Endodermal cell (in vitro differentiated cells): ENCODE data around the gene NCAPG2. TPM values are rescaled to one million over a fixed set of nuclear protein-coding genes. Genes with fewer than 3 reads are reported as not detected.
"Not testable (repeated sequence)": the region's sequence is repeated elsewhere in the genome, so short reads cannot be mapped to it uniquely, and the experiment has no call there.

ENCODE experiments used
- DNase-seq: peaks from one replicate; pipeline ENCODE4 v3.0.0-alpha.2; 2017
- H3K27ac ChIP-seq: 2 replicates; pipeline ENCODE4 v1.5.1; 2013; ENCODE audit warnings: mild to moderate bottlenecking, low read depth, low read length, moderate library complexity
- H3K27me3 ChIP-seq: 2 replicates; pipeline ENCODE4 v1.6.1; 2013; ENCODE audit warnings: mild to moderate bottlenecking, low read length, moderate library complexity; ENCODE audit not compliant: insufficient read depth, control insufficient read depth, poor library complexity, severe bottlenecking
- H3K36me3 ChIP-seq: 2 replicates; pipeline ENCODE4 v1.7.0; 2013; ENCODE audit warnings: mild to moderate bottlenecking, low read length, moderate library complexity; ENCODE audit not compliant: control insufficient read depth, insufficient read depth
- H3K4me1 ChIP-seq: one replicate; pipeline ENCODE4 v1.7.0; 2013; ENCODE audit warnings: low read length; ENCODE audit not compliant: control insufficient read depth, insufficient read depth
- H3K4me3 ChIP-seq: 2 replicates; pipeline ENCODE4 v1.5.1; 2013; ENCODE audit warnings: mild to moderate bottlenecking, low read length, moderate library complexity
- H3K9ac ChIP-seq: 2 replicates; pipeline ENCODE4 v1.6.1; 2013; ENCODE audit warnings: mild to moderate bottlenecking, low read length, moderate library complexity; ENCODE audit not compliant: poor library complexity, severe bottlenecking; ENCODE audit errors: extremely low read depth
- H3K9me3 ChIP-seq: 2 replicates; pipeline ENCODE4 v1.6.1; 2013; ENCODE audit warnings: mild to moderate bottlenecking, low read length, moderate library complexity; ENCODE audit not compliant: control insufficient read depth
- H3K27ac Mint-ChIP-seq: 2 replicates; pipeline ENCODE4 v1.8.0; 2020; ENCODE audit warnings: mixed read lengths
- H3K27me3 Mint-ChIP-seq: 2 replicates; pipeline ENCODE4 v1.8.0; 2021; ENCODE audit warnings: mild to moderate bottlenecking, mixed read lengths; ENCODE audit not compliant: insufficient read depth
- H3K36me3 Mint-ChIP-seq: 2 replicates; pipeline ENCODE4 v1.8.0; 2020; ENCODE audit warnings: low read depth, mixed read lengths
- H3K4me1 Mint-ChIP-seq: 2 replicates; pipeline ENCODE4 v1.8.0; 2020; ENCODE audit warnings: mixed read lengths
- H3K4me3 Mint-ChIP-seq: 2 replicates; pipeline ENCODE4 v1.8.0; 2020; ENCODE audit warnings: mild to moderate bottlenecking, moderate library complexity, mixed read lengths
- H3K9me3 Mint-ChIP-seq: 2 replicates; pipeline ENCODE4 v1.8.0; 2020; ENCODE audit warnings: mild to moderate bottlenecking, mixed read lengths
- CTCF ChIP-seq: fragments of 200-600 bp; sonication (generic); conservative IDR thresholded peaks from 2 replicates; pipeline ENCODE4 v1.5.0; 2021; ENCODE audit warnings: antibody characterized with exemption, mild to moderate bottlenecking
- WGBS, 2 experiments: methylation state at CpG; one replicate each; pipeline versions ENCODE4 v1.1.5 to v1.1.7; 2013; ENCODE audit warnings: missing lambda C conversion rate in 2 of 2, mixed read lengths in 1 of 2; ENCODE audit not compliant: insufficient coverage in 1 of 2, insufficient read length in 1 of 2; 5-methylcytosine and 5-hydroxymethylcytosine counted together
- total RNA-seq, 2 donors: library from RNA; stranded (reverse); fragmentation: NEBNext Ultra II Directional in 1 of 2; extraction: Animal tissue kit (Norgen Biotek cat#: 25700) in 1 of 2; gene quantifications; 2 replicates in 1 of 2; 3 replicates in 1 of 2; pipeline ENCODE4 v1.2.1, GENCODE V29; 2021

Gene NCAPG2
- total RNA-seq, 2 donors from 2014 or later: 58.7 to 77.1 TPM

- Histone ChIP-seq H3K27ac (no peak overlapping the region), H3K4me1 (no peaks in the 10 kb centered on the region), H3K36me3 (peaks cover 60% of the 10 kb centered on the region), H3K9ac (no peak overlapping the region), H3K27me3 (no peaks in the 10 kb centered on the region), H3K9me3 (no peaks in the 10 kb centered on the region), H3K4me3 (no peak overlapping the region)
- no peaks in the 10 kb centered on the region for H3K9me3 Mint-ChIP-seq
- H3K4me3 Mint-ChIP-seq: no peak overlapping the region
- TF ChIP-seq CTCF: no peak
- H3K27ac Mint-ChIP-seq: peak overlapping the region; percentile 46
- no peaks in the 10 kb centered on the region for H3K27me3 Mint-ChIP-seq
- DNase-seq: no peak
- H3K36me3 Mint-ChIP-seq: peaks cover 52% of the 10 kb centered on the region
- 69 to 71% methylated on average over 4 of the region's 4 CpGs for WGBS, 2 experiments
- no peaks in the 10 kb centered on the region for H3K4me1 Mint-ChIP-seq
These were observed 31.6 kb downstream of the NCAPG2 start for GRCh38 chr7:158672975-158673374.

GRCh38 chr7:158668086-158668485 is 36.5 kb downstream of the NCAPG2 start:
- H3K36me3 Mint-ChIP-seq: peaks cover 49% of the 10 kb centered on the region

DNA sequence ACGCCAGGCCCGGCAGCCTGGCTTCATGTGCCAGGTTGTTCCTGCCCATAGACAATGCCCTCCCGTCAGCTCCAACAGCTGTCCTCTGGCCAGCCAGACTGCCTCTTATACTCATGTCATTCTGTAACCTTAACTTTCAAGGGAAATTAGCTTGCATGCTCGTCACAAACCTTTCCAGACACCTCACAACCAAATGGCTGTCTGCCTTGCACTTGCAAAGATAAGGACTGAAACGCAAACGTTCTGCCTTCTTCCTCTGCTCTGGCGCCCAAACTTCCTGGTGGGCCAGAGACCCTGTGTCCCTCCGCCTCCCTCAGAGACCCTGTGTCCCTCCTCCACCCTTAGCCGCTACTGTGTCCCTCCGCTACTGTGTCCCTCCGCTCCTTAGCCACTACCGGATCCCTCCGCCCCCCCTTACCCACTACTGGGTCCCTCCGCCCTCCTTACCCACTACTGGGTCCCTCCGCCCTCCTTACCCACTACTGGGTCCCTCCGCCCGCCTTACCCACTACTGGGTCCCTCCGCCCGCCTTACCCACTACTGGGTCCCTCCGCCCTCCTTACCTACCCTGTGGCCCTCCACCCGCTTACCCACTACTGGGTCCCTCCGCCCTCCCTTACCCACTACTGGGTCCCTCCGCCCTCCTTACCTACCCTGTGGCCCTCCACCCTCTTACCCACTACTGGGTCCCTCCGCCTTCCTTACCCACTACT is 37.5 kb downstream of the NCAPG2 start:
- H3K9ac ChIP-seq, H3K4me1 ChIP-seq, H3K9me3 Mint-ChIP-seq, H3K4me3 Mint-ChIP-seq, H3K27ac Mint-ChIP-seq, DNase-seq, H3K9me3 ChIP-seq, H3K27me3 Mint-ChIP-seq, H3K4me1 Mint-ChIP-seq, H3K4me3 ChIP-seq, H3K27ac ChIP-seq, H3K27me3 ChIP-seq: not testable (repeated sequence)
- peaks cover 52% of the 10 kb centered on the region for H3K36me3 Mint-ChIP-seq
- peaks cover 40% of the 10 kb centered on the region for H3K36me3 ChIP-seq
- 90 to 96% methylated on average over 6 to 13 of the region's 24 CpGs for WGBS, 2 experiments

More at GRCh38 chr7:158668086-158668485, 36.5 kb downstream of the NCAPG2 start:
- H3K27me3 Mint-ChIP-seq, H3K9me3 ChIP-seq, H3K4me3 ChIP-seq, H3K27ac ChIP-seq, H3K9me3 Mint-ChIP-seq, H3K27me3 ChIP-seq, H3K9ac ChIP-seq, DNase-seq, H3K27ac Mint-ChIP-seq, H3K4me1 ChIP-seq, H3K4me1 Mint-ChIP-seq, H3K4me3 Mint-ChIP-seq: not testable (repeated sequence)
- peaks cover 37% of the 10 kb centered on the region for H3K36me3 ChIP-seq
- 97% methylated on average over 6 of the region's 8 CpGs; no CpG with 5 or more reads in 1 of the 2 experiments for WGBS, 2 experiments

- Mint-ChIP-seq H3K36me3 (peaks cover 54% of the 10 kb centered on the region), H3K4me1 (no peaks in the 10 kb centered on the region), H3K27ac (no peak overlapping the region), H3K27me3 (no peaks in the 10 kb centered on the region), H3K9me3 (no peaks in the 10 kb centered on the region), H3K4me3 (no peak overlapping the region)
- Histone ChIP-seq H3K27ac (no peak overlapping the region), H3K9ac (no peak overlapping the region), H3K36me3 (peaks cover 41% of the 10 kb centered on the region), H3K9me3 (no peaks in the 10 kb centered on the region), H3K4me3 (no peak overlapping the region), H3K27me3 (no peaks in the 10 kb centered on the region), H3K4me1 (no peaks in the 10 kb centered on the region)
- TF ChIP-seq CTCF: no peak
- WGBS, 2 experiments: 94 to 100% methylated on average over 1 to 5 of the region's 5 CpGs
- DNase-seq: no peak
These were observed 38.2 kb downstream of the NCAPG2 start for GRCh38 chr7:158666401-158666800.
